ENCODE measurements around the gene FMO4. TPM values are rescaled to one million over a fixed set of nuclear protein-coding genes. Genes with fewer than 3 reads are reported as not detected.
A peak's percentile ranks its signal among the peaks of the same experiment; 100 is the strongest.
"Not testable (repeated sequence)": the region's sequence is repeated elsewhere in the genome, so short reads cannot be mapped to it uniquely, and the experiment has no call there.

Gene FMO4
- total RNA-seq, 3 donors from 2014 or later: 7.7 to 27.7 (median 20.3) TPM

GRCh38 chr1:171329251-171329650 is 15.3 kb downstream of the FMO4 start:
- DNase-seq (ENCODE audit: low spot score in 2 of 2): no peak
- H3K27ac ChIP-seq: no peak overlapping the region
- intact Hi-C loops (cut with DNase I; ENCODE audit: low total_unique reads): no loop called here
- TF ChIP-seq CTCF (IDR thresholded peaks at IDR 0.05) (no peak), POLR2AphosphoS5 (IDR thresholded peaks at IDR 0.05) (no peak), POLR2A (IDR thresholded peaks at IDR 0.05) (no peak)
- H3K27me3 ChIP-seq: no peaks in the 10 kb centered on the region
- H3K4me1 ChIP-seq: no peaks in the 10 kb centered on the region
- no peaks in the 10 kb centered on the region for H3K9me3 ChIP-seq
- no peaks in the 10 kb centered on the region for H3K36me3 ChIP-seq
- H3K4me3 ChIP-seq: no peak overlapping the region

GRCh38 chr1:171334024-171334640 is 20.1 kb downstream of the FMO4 start:
- Histone ChIP-seq H3K4me1 (no peaks in the 10 kb centered on the region), H3K36me3 (no peaks in the 10 kb centered on the region), H3K9me3 (no peaks in the 10 kb centered on the region), H3K27me3 (no peaks in the 10 kb centered on the region), H3K4me3 (no peak overlapping the region), H3K27ac (no peak overlapping the region)
- no peak for DNase-seq (ENCODE audit: low spot score in 2 of 2)
- intact Hi-C loops (cut with DNase I; ENCODE audit: low total_unique reads): no loop called here
- TF ChIP-seq POLR2A (IDR thresholded peaks at IDR 0.05) (no peak), POLR2AphosphoS5 (IDR thresholded peaks at IDR 0.05) (no peak), CTCF (IDR thresholded peaks at IDR 0.05) (no peak)

GRCh38 chr1:171335964-171336363 is 22.0 kb downstream of the FMO4 start:
- no peak for DNase-seq (ENCODE audit: low spot score in 2 of 2)
- Histone ChIP-seq H3K4me3 (no peak overlapping the region), H3K27me3 (no peaks in the 10 kb centered on the region), H3K36me3 (no peaks in the 10 kb centered on the region), H3K9me3 (no peaks in the 10 kb centered on the region), H3K4me1 (no peaks in the 10 kb centered on the region), H3K27ac (no peak overlapping the region)
- intact Hi-C loops (cut with DNase I; ENCODE audit: low total_unique reads): no loop called here
- TF ChIP-seq CTCF (IDR thresholded peaks at IDR 0.05): no peak
- no peak for TF ChIP-seq POLR2A (IDR thresholded peaks at IDR 0.05)
- TF ChIP-seq POLR2AphosphoS5 (IDR thresholded peaks at IDR 0.05): no peak

GRCh38 chr1:171339345-171339744 is 25.4 kb downstream of the FMO4 start:
- H3K4me1 ChIP-seq; H3K4me3 ChIP-seq; H3K36me3 ChIP-seq; H3K27ac ChIP-seq; H3K9me3 ChIP-seq; H3K27me3 ChIP-seq; intact Hi-C loops (cut with DNase I; ENCODE audit: low total_unique reads); DNase-seq (ENCODE audit: low spot score in 2 of 2): not testable (repeated sequence)

GRCh38 chr1:171343727-171344472 is 29.9 kb downstream of the FMO4 start:
- no peak for TF ChIP-seq POLR2AphosphoS5 (IDR thresholded peaks at IDR 0.05)
- no peak for TF ChIP-seq CTCF (IDR thresholded peaks at IDR 0.05)
- no peak for TF ChIP-seq POLR2A (IDR thresholded peaks at IDR 0.05)
- no peak for DNase-seq (ENCODE audit: low spot score in 2 of 2)
- H3K36me3 ChIP-seq: no peaks in the 10 kb centered on the region
- intact Hi-C loops (cut with DNase I; ENCODE audit: low total_unique reads): no loop called here
- peaks cover 0 to 7% of the 10 kb centered on the region in 2 donors for H3K4me1 ChIP-seq
- H3K27ac ChIP-seq: peak overlapping the region; percentile 16 to 19
- H3K4me3 ChIP-seq: no peak overlapping the region
- no peaks in the 10 kb centered on the region for H3K27me3 ChIP-seq
- H3K9me3 ChIP-seq: no peaks in the 10 kb centered on the region
